SU-DHL-6 (cell line): ENCODE data around the gene OSBPL10.

Experiments
- H2AFZ ChIP-seq: fragments of 200-600 bp; sonication (generic); 2 replicates; pipeline ENCODE4 v1.6.1; 2014; ENCODE audit warnings: low read depth, mild to moderate bottlenecking, moderate library complexity, mixed read lengths, antibody characterized with exemption, low read length; ENCODE audit not compliant: severe bottlenecking
- H3F3A ChIP-seq: fragments of 200-600 bp; shearing (Covaris generic); 2 replicates; pipeline ENCODE4 v1.6.0; 2016; ENCODE audit warnings: antibody characterized with exemption, mild to moderate bottlenecking; ENCODE audit not compliant: insufficient read depth
- H3K27ac ChIP-seq: fragments of 200-600 bp; sonication (generic); 2 replicates; pipeline ENCODE4 v1.5.1; 2016; ENCODE audit warnings: low read depth, mild to moderate bottlenecking, low read length, moderate library complexity, mixed read lengths
- H3K27me3 ChIP-seq: fragments of 200-600 bp; sonication (generic), shearing (Covaris generic); 2 replicates; pipeline ENCODE4 v1.6.0; 2014; ENCODE audit warnings: mild to moderate bottlenecking, low read length
- H3K36me3 ChIP-seq: fragments of 200-600 bp; sonication (generic); 2 replicates; pipeline ENCODE4 v1.6.1; 2014; ENCODE audit warnings: mild to moderate bottlenecking, low read length, mixed read lengths
- H3K4me2 ChIP-seq: fragments of 300-600, 200-600 bp; shearing (Covaris generic), sonication (generic); 2 replicates; pipeline ENCODE4 v1.6.0; 2014; ENCODE audit warnings: low read length, low read depth, mild to moderate bottlenecking; ENCODE audit not compliant: poor library complexity, severe bottlenecking
- H3K4me3 ChIP-seq: fragments of 200-600 bp; sonication (generic); 2 replicates; pipeline ENCODE4 v1.5.1; 2014; ENCODE audit warnings: antibody characterized with exemption, low read length, mild to moderate bottlenecking, mixed read lengths; ENCODE audit not compliant: insufficient read depth, poor library complexity, severe bottlenecking
- H3K79me2 ChIP-seq: fragments of 200-600 bp; sonication (generic); 2 replicates; pipeline ENCODE4 v1.6.1; 2014; ENCODE audit warnings: mild to moderate bottlenecking, low read length, moderate library complexity; ENCODE audit not compliant: insufficient read depth
- H3K9ac ChIP-seq: fragments of 200-600 bp; sonication (generic); 2 replicates; pipeline ENCODE4 v1.7.0; 2014; ENCODE audit warnings: mild to moderate bottlenecking, low read length
- H3K9me2 ChIP-seq: fragments of 200-600 bp; sonication (generic); replicated peaks from 2 replicates; pipeline ENCODE4 v1.6.1; 2014; ENCODE audit warnings: low read length; ENCODE audit not compliant: insufficient read depth
- H3K9me3 ChIP-seq: fragments of 200-600 bp; sonication (generic); 2 replicates; pipeline ENCODE4 v1.6.1; 2014; ENCODE audit warnings: low read length, mixed read lengths; ENCODE audit not compliant: insufficient read depth
- H4K20me1 ChIP-seq: fragments of 200-600 bp; sonication (generic); 2 replicates; pipeline ENCODE4 v1.6.1; 2014; ENCODE audit warnings: low read depth, mild to moderate bottlenecking, antibody characterized with exemption, low read length, moderate library complexity, mixed read lengths
- EZH2phosphoT487 ChIP-seq: fragments of 200-600 bp; sonication (generic), shearing (Covaris generic); conservative IDR thresholded peaks from 2 replicates; pipeline ENCODE4 v1.6.1; 2018; ENCODE audit warnings: mild to moderate bottlenecking, antibody characterized with exemption, low read length, moderate library complexity, mixed read lengths
- TF ChIP-seq, protein P1 (sequence below): fragments of 200-600 bp; sonication (generic); IDR thresholded peaks from one replicate; pipeline ENCODE4 v1.5.1; 2017; ENCODE audit warnings: antibody characterized with exemption, mild to moderate bottlenecking, low read length, moderate library complexity; ENCODE audit not compliant: insufficient read depth, poor library complexity, severe bottlenecking

The OSBPL10 gene

DNA sequence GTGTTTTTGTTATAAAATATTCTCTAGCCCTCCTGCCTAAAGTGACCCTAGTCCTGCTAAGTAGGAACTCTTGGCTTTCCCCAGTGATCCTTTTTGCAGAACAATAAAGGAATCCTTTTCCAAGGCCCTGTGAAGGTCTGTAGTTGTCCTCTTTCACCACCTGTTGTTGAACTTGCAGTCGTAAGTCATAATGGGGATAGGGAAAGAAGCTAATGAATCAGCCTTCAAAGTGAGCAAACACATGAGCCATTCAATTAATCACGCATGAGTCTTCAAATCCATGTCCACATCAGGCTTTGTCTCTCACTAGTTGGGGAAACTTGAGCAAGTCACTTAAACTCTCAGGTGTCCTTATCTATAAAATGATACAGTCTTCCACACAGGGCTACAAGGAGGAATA lies 28.0 kb upstream of the OSBPL10 start:
- Histone ChIP-seq H3K9me2 (no peaks in the 10 kb centered on the region), H4K20me1 (no peaks in the 10 kb centered on the region), H3K79me2 (no peaks in the 10 kb centered on the region), H3K27ac (peak overlapping the region; percentile 60; the same call in 1 of the 2 replicates), H3K9ac (no peak overlapping the region), H3F3A (no peaks in the 10 kb centered on the region), H3K36me3 (no peaks in the 10 kb centered on the region), H3K4me3 (no peak overlapping the region), H3K9me3 (no peaks in the 10 kb centered on the region), H3K27me3 (no peaks in the 10 kb centered on the region), H2AFZ (no peak overlapping the region), H3K4me2 (no peak overlapping the region)
- TF ChIP-seq, protein P1, sequence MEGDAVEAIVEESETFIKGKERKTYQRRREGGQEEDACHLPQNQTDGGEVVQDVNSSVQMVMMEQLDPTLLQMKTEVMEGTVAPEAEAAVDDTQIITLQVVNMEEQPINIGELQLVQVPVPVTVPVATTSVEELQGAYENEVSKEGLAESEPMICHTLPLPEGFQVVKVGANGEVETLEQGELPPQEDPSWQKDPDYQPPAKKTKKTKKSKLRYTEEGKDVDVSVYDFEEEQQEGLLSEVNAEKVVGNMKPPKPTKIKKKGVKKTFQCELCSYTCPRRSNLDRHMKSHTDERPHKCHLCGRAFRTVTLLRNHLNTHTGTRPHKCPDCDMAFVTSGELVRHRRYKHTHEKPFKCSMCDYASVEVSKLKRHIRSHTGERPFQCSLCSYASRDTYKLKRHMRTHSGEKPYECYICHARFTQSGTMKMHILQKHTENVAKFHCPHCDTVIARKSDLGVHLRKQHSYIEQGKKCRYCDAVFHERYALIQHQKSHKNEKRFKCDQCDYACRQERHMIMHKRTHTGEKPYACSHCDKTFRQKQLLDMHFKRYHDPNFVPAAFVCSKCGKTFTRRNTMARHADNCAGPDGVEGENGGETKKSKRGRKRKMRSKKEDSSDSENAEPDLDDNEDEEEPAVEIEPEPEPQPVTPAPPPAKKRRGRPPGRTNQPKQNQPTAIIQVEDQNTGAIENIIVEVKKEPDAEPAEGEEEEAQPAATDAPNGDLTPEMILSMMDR, result no peak
- no peak for TF ChIP-seq EZH2phosphoT487

DNA sequence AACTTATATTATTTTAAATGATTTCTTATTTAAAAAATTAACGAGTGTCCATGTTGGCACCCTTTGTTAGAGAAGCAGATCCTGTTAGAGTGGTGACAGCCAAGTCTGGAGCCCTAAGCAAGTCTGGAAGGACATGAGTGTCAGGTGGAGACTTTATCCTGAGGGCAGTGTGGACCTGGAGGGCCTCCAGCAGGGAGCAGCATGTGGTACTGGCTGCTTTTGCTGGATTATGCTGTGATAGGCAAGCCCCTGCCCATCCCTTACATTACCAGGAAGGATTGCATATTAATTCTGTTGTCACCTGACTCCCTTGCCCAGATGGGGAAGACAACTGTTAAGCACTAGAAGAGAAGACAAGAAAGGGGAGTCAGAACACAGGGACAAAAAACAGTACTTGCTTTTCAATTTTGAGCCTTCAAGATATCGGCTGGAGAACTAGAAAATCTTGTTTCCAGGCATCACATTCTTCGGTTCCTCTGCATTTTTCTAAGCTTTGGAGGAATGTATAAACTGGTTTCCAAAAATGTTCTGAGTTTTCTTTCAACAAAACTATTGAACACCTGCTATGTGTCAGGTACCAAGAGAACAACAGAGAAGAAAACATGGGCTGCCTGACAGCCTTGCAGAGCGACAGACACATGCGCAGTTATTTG lies 23.2 kb upstream of the OSBPL10 start:
- Histone ChIP-seq H3K9me2 (no peaks in the 10 kb centered on the region), H3F3A (no peaks in the 10 kb centered on the region), H3K27ac (no peak overlapping the region), H3K79me2 (no peaks in the 10 kb centered on the region), H3K27me3 (no peaks in the 10 kb centered on the region), H3K9ac (no peak overlapping the region), H3K9me3 (no peaks in the 10 kb centered on the region), H4K20me1 (no peaks in the 10 kb centered on the region), H2AFZ (no peak overlapping the region), H3K4me3 (no peak overlapping the region), H3K4me2 (no peak overlapping the region), H3K36me3 (no peaks in the 10 kb centered on the region)
- no peak for TF ChIP-seq EZH2phosphoT487
- TF ChIP-seq, protein P1, result no peak

DNA sequence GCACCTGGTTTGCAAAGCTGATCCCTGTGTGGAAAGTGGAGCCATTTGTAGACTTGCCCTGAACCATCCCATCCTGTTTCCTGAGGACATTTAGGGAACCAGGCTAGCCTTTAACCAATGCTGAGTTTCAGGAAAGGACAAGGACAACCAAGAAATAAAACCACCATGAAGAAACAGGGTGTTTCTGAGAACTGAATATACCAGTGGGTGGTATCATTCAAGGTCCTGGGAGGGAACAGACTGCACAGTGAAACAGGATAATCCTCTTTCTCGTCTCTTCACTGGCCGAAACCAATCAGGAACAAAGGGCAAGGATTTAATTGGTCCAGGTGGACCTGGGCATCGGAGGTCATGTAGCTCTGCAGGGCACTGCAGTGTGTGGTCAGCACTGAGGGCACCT lies 22.3 kb upstream of the OSBPL10 start:
- no peaks in the 10 kb centered on the region for H3K79me2 ChIP-seq
- no peak overlapping the region for H3K4me2 ChIP-seq
- H3K27ac ChIP-seq, result no peak overlapping the region
- no peak overlapping the region for H2AFZ ChIP-seq
- H3F3A ChIP-seq, result no peaks in the 10 kb centered on the region
- no peak overlapping the region for H3K9ac ChIP-seq
- no peak for TF ChIP-seq EZH2phosphoT487
- TF ChIP-seq, protein P1, result no peak
- 0 out of 2 replicates have a peak, but pooled peaks cover 2% of the 10 kb centered on the region for H3K36me3 ChIP-seq
- H4K20me1 ChIP-seq, result no peaks in the 10 kb centered on the region
- no peaks in the 10 kb centered on the region for H3K27me3 ChIP-seq
- H3K4me3 ChIP-seq, result no peak overlapping the region
- H3K9me3 ChIP-seq, result no peaks in the 10 kb centered on the region
- no peaks in the 10 kb centered on the region for H3K9me2 ChIP-seq
